ENCODE measurements around the gene IGFBP6. TPM values are rescaled to one million over a fixed set of nuclear protein-coding genes. Genes with fewer than 3 reads are reported as not detected.

IGFBP6 gene
- polyA plus RNA-seq, 1 of the 3 experiments (the other 2 are of a cell fraction), result 570 TPM

DNA sequence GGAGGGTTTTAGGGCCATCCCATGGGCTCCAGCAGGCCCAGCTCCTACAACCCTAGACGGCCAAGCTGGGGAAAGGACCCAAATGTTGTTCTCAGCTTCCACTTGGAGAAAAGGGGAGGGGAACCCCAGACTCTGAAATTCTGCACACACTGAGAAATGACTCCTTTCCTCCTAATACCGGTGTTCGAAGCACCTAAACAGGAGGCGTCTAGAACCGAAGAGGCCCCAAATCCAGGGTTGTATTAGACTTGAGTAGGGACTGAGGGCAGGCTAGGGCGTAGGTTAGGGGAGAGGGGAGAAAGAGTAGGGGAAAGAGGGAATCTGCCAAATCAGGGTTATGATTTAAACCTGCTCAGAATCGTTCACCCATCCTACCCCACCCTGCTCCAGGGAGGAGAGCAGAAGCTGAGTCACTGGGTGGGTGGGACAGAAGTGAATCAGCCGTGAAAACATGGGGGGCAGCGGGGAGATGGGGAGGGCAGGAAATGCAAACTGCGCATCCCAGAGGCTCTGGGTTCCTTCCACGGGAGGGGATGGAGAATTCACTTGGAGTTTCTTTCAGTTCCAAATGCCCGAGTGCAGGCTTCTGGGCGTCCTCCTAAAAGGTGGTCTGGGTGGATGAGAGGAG lies 1.0 kb downstream of the IGFBP6 start:
- Histone ChIP-seq H3K4me1 (ENCODE audit: control insufficient read depth in 1 of 2, insufficient read depth in 2 of 2, low read depth in 1 of 2, low read length in 1 of 2) (peaks cover 10 to 21% of the 10 kb centered on the region in 2 experiments; a peak in 2 of 4 replicates), H4K20me1 (ENCODE audit: insufficient read depth) (no peaks in the 10 kb centered on the region), H3K9me2 (no peaks in the 10 kb centered on the region), H3K36me3 (replicated peaks in 1 of 2; ENCODE audit: control insufficient read depth in 1 of 2, insufficient read depth in 2 of 2, low read length in 1 of 2) (peaks cover 8% of the 10 kb centered on the region in 2 experiments), H3K9me3 (no peaks in the 10 kb centered on the region), H3K4me3 (ENCODE audit: low read depth in 2 of 2, low read length in 1 of 2) (peak overlapping the region; percentile 62 to 78), H3K4me2 (peak overlapping the region; percentile 100), H3K9ac (peak overlapping the region; percentile 81), H3K27ac (ENCODE audit: low read depth in 2 of 2, low read length in 1 of 2) (peak overlapping the region; percentile 90 to 98), H2AFZ (ENCODE audit: low read depth) (peak overlapping the region; percentile 2; the same call in 1 of the 2 replicates), H3K79me2 (ENCODE audit: insufficient read depth) (peaks cover 10% of the 10 kb centered on the region; the same call in 1 of the 2 replicates), H3F3A (replicated peaks; ENCODE audit: insufficient read depth) (peaks cover 30% of the 10 kb centered on the region), H3K27me3 (ENCODE audit: insufficient read depth) (no peaks in the 10 kb centered on the region)
- CTCF ChIA-PET, result interaction anchor here (0.7 to 7.6 kb wide), 30 partner anchors 10 to 216 kb away, joined by 3 to 385 read pairs (median 5); partner anchors contain the start of genes ESPL1, SPRYD3 and TNS2
- no peak for DNase-seq
- POLR2A ChIA-PET, result interaction anchor here (0.9 to 1.5 kb wide), 4 partner anchors 32 to 93 kb away, joined by 3 to 8 read pairs (median 5); partner anchors contain the start of gene EIF4B
- WGBS (ENCODE audit: low lambda C conversion rate), result 11% methylated on average over 13 of the region's 13 CpGs
- TF ChIP-seq, protein P1, sequence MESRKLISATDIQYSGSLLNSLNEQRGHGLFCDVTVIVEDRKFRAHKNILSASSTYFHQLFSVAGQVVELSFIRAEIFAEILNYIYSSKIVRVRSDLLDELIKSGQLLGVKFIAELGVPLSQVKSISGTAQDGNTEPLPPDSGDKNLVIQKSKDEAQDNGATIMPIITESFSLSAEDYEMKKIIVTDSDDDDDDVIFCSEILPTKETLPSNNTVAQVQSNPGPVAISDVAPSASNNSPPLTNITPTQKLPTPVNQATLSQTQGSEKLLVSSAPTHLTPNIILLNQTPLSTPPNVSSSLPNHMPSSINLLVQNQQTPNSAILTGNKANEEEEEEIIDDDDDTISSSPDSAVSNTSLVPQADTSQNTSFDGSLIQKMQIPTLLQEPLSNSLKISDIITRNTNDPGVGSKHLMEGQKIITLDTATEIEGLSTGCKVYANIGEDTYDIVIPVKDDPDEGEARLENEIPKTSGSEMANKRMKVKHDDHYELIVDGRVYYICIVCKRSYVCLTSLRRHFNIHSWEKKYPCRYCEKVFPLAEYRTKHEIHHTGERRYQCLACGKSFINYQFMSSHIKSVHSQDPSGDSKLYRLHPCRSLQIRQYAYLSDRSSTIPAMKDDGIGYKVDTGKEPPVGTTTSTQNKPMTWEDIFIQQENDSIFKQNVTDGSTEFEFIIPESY (IDR thresholded peaks at IDR 0.05; ENCODE audit: borderline replicate concordance, low read depth), result no peak; the same call in 1 of the 2 replicates
- no peak for TF ChIP-seq RFX5 (IDR thresholded peaks at IDR 0.05; ENCODE audit: low read length)
- no peak for TF ChIP-seq FOXJ3 (CRISPR knock-in tag; IDR thresholded peaks at IDR 0.05)
- TF ChIP-seq, protein P2, sequence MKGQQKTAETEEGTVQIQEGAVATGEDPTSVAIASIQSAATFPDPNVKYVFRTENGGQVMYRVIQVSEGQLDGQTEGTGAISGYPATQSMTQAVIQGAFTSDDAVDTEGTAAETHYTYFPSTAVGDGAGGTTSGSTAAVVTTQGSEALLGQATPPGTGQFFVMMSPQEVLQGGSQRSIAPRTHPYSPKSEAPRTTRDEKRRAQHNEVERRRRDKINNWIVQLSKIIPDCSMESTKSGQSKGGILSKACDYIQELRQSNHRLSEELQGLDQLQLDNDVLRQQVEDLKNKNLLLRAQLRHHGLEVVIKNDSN (IDR thresholded peaks at IDR 0.05; ENCODE audit: borderline replicate concordance, low read depth), result no peak
- TF ChIP-seq FOSL2 (IDR thresholded peaks at IDR 0.05; ENCODE audit: borderline replicate concordance, low read depth), result peak; percentile 97
- TF ChIP-seq EZH2phosphoT487 (IDR thresholded peaks at IDR 0.05; ENCODE audit: borderline replicate concordance, low read depth), result no peak
- TF ChIP-seq, protein P3, sequence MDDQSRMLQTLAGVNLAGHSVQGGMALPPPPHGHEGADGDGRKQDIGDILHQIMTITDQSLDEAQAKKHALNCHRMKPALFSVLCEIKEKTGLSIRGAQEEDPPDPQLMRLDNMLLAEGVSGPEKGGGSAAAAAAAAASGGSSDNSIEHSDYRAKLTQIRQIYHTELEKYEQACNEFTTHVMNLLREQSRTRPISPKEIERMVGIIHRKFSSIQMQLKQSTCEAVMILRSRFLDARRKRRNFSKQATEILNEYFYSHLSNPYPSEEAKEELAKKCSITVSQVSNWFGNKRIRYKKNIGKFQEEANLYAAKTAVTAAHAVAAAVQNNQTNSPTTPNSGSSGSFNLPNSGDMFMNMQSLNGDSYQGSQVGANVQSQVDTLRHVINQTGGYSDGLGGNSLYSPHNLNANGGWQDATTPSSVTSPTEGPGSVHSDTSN (IDR thresholded peaks at IDR 0.05), result peak; percentile 36; the same call in 1 of the 2 replicates
- TF ChIP-seq, protein P4, sequence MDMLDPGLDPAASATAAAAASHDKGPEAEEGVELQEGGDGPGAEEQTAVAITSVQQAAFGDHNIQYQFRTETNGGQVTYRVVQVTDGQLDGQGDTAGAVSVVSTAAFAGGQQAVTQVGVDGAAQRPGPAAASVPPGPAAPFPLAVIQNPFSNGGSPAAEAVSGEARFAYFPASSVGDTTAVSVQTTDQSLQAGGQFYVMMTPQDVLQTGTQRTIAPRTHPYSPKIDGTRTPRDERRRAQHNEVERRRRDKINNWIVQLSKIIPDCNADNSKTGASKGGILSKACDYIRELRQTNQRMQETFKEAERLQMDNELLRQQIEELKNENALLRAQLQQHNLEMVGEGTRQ (IDR thresholded peaks at IDR 0.05; ENCODE audit: borderline replicate concordance, low read depth, low read length), result no peak
- TF ChIP-seq RXRA (IDR thresholded peaks at IDR 0.05; ENCODE audit: borderline replicate concordance, low read depth), result peak; percentile 40; the same call in 1 of the 2 replicates
- TF ChIP-seq TCF12 (IDR thresholded peaks at IDR 0.05), result peak; percentile 72
- TF ChIP-seq NFIC (IDR thresholded peaks at IDR 0.05; ENCODE audit: borderline replicate concordance), result no peak
- TF ChIP-seq YY1 (IDR thresholded peaks at IDR 0.05; ENCODE audit: low read depth), result no peak; the same call in 1 of the 2 replicates
- TF ChIP-seq, protein P5, sequence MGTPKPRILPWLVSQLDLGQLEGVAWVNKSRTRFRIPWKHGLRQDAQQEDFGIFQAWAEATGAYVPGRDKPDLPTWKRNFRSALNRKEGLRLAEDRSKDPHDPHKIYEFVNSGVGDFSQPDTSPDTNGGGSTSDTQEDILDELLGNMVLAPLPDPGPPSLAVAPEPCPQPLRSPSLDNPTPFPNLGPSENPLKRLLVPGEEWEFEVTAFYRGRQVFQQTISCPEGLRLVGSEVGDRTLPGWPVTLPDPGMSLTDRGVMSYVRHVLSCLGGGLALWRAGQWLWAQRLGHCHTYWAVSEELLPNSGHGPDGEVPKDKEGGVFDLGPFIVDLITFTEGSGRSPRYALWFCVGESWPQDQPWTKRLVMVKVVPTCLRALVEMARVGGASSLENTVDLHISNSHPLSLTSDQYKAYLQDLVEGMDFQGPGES (IDR thresholded peaks at IDR 0.05; ENCODE audit: low read depth, low read length), result no peak
- TF ChIP-seq MXI1 (IDR thresholded peaks at IDR 0.05; ENCODE audit: low read depth, low read length), result no peak
- no peak for TF ChIP-seq RCOR1 (IDR thresholded peaks at IDR 0.05; ENCODE audit: low read length)
- TF ChIP-seq, protein P6, sequence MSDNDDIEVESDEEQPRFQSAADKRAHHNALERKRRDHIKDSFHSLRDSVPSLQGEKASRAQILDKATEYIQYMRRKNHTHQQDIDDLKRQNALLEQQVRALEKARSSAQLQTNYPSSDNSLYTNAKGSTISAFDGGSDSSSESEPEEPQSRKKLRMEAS (IDR thresholded peaks at IDR 0.05; ENCODE audit: low read depth), result no peak; the same call in 1 of the 2 replicates
- no peak for TF ChIP-seq MEF2A (IDR thresholded peaks at IDR 0.05; ENCODE audit: borderline replicate concordance, low read depth)
- TF ChIP-seq FOXM1 (IDR thresholded peaks at IDR 0.05; ENCODE audit: low read depth), result no peak
- TF ChIP-seq, protein P7, sequence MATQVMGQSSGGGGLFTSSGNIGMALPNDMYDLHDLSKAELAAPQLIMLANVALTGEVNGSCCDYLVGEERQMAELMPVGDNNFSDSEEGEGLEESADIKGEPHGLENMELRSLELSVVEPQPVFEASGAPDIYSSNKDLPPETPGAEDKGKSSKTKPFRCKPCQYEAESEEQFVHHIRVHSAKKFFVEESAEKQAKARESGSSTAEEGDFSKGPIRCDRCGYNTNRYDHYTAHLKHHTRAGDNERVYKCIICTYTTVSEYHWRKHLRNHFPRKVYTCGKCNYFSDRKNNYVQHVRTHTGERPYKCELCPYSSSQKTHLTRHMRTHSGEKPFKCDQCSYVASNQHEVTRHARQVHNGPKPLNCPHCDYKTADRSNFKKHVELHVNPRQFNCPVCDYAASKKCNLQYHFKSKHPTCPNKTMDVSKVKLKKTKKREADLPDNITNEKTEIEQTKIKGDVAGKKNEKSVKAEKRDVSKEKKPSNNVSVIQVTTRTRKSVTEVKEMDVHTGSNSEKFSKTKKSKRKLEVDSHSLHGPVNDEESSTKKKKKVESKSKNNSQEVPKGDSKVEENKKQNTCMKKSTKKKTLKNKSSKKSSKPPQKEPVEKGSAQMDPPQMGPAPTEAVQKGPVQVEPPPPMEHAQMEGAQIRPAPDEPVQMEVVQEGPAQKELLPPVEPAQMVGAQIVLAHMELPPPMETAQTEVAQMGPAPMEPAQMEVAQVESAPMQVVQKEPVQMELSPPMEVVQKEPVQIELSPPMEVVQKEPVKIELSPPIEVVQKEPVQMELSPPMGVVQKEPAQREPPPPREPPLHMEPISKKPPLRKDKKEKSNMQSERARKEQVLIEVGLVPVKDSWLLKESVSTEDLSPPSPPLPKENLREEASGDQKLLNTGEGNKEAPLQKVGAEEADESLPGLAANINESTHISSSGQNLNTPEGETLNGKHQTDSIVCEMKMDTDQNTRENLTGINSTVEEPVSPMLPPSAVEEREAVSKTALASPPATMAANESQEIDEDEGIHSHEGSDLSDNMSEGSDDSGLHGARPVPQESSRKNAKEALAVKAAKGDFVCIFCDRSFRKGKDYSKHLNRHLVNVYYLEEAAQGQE (IDR thresholded peaks at IDR 0.05; ENCODE audit: low read depth, low read length), result no peak
- no peak for TF ChIP-seq CHD2 (IDR thresholded peaks at IDR 0.05; ENCODE audit: low read length, partially characterized antibody)
- TF ChIP-seq NRF1 (IDR thresholded peaks at IDR 0.05; ENCODE audit: low read depth, low read length), result no peak
- no peak for TF ChIP-seq TEAD4 (IDR thresholded peaks at IDR 0.05; ENCODE audit: borderline replicate concordance, insufficient read depth)
- TF ChIP-seq JUND (IDR thresholded peaks at IDR 0.05), result peak; percentile 90

Data from SK-N-SH (cell line).